ENCODE measurements around the gene HCRTR1. TPM values are rescaled to one million over a fixed set of nuclear protein-coding genes. Genes with fewer than 3 reads are reported as not detected.

HCRTR1 gene
- total RNA-seq, 1 experiment from 2014 or later: not detected

DNA sequence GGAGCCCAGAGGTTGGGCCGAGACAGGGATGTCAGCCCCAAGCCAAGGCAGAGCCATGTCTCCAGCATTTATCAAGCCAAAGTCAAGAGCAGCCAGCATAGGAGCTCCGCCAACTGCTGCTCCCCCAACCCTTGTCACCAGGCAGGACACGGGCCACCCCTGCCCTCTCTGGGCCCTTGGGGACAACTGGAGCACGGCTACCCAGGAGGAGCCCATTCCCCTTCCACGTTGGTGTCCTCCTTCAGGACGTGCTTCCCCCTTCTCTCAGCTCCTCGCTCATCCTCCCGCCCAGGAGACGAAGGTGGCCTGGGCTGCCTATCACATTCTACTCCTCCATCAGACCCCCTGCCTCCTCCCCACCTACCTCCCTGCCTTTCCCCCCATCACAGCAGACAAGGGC is 47.0 kb downstream of the HCRTR1 start:
- Histone ChIP-seq H3K4me1 (ENCODE audit: insufficient read depth, low read length, poor library complexity, severe bottlenecking) (peaks cover 11% of the 10 kb centered on the region), H3K9me3 (ENCODE audit: low read depth, low read length, poor library complexity, severe bottlenecking) (no peaks in the 10 kb centered on the region), H3K36me3 (ENCODE audit: insufficient read depth, low read length, poor library complexity, severe bottlenecking) (no peaks in the 10 kb centered on the region), H3K4me3 (ENCODE audit: low read depth, low read length, poor library complexity, severe bottlenecking) (no peak overlapping the region), H3K27me3 (replicated peaks; ENCODE audit: insufficient read depth, low read depth, low read length, poor library complexity) (no peaks in the 10 kb centered on the region), H3K27ac (ENCODE audit: low read depth, low read length, poor library complexity, severe bottlenecking) (no peak overlapping the region)
- DNase-seq (ENCODE audit: low spot score): no peak
- TF ChIP-seq, protein P1, sequence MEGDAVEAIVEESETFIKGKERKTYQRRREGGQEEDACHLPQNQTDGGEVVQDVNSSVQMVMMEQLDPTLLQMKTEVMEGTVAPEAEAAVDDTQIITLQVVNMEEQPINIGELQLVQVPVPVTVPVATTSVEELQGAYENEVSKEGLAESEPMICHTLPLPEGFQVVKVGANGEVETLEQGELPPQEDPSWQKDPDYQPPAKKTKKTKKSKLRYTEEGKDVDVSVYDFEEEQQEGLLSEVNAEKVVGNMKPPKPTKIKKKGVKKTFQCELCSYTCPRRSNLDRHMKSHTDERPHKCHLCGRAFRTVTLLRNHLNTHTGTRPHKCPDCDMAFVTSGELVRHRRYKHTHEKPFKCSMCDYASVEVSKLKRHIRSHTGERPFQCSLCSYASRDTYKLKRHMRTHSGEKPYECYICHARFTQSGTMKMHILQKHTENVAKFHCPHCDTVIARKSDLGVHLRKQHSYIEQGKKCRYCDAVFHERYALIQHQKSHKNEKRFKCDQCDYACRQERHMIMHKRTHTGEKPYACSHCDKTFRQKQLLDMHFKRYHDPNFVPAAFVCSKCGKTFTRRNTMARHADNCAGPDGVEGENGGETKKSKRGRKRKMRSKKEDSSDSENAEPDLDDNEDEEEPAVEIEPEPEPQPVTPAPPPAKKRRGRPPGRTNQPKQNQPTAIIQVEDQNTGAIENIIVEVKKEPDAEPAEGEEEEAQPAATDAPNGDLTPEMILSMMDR (conservative IDR thresholded peaks at IDR 0.05; ENCODE audit: low read depth, low read length): no peak
- intact Hi-C loops (cut with micrococcal nuclease; ENCODE audit: unreplicated experiment): loop anchor here (1.0 to 5.0 kb wide), 3 partner anchors 81 to 298 kb away; no protein-coding TSS in a partner anchor
- CTCF ChIA-PET: interaction anchor here (1.1 to 2.4 kb wide), 3 partner anchors 81 to 299 kb away, joined by 6 to 23 read pairs (median 20); no protein-coding TSS in a partner anchor
- POLR2A ChIA-PET (ENCODE audit: low non-redundant PET): no interaction called here
- BruUV-seq (replicated peaks): no TSS peak

DNA sequence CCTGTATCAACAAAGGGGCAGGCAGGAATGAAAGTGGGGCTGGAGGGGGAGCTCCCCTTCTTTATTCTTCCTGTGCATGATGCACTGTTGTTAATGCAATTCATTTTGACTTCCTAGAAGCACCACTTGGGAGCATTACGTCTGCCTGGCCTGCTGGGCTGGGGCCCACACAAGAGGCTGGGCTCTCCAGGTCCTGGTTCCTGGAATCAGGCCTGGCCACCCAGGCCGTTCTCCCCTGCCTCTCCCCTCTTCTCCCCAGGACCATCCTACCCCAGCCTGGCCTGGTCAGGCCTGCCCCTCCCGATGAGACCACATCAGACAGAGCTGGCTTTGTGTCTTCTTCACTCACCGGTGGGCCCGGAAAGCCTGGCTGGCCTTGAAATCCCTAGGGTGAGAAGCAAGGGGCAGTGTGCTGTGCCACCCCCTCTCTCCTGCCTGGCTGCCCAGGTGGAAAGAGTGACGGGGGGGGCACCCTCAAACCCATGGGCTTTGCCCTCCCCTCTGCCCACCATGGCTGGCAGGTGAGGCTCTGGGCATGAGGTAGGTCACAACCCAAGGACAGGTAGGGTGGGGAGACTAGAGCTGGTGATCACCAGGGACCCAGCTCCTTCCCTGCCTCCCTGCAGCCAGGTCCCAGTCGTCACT is 47.9 kb downstream of the HCRTR1 start:
- Histone ChIP-seq H3K4me3 (ENCODE audit: low read depth, low read length, poor library complexity, severe bottlenecking) (no peak overlapping the region), H3K36me3 (ENCODE audit: insufficient read depth, low read length, poor library complexity, severe bottlenecking) (no peaks in the 10 kb centered on the region), H3K9me3 (ENCODE audit: low read depth, low read length, poor library complexity, severe bottlenecking) (no peaks in the 10 kb centered on the region), H3K27ac (ENCODE audit: low read depth, low read length, poor library complexity, severe bottlenecking) (no peak overlapping the region), H3K4me1 (ENCODE audit: insufficient read depth, low read length, poor library complexity, severe bottlenecking) (peaks cover 19% of the 10 kb centered on the region), H3K27me3 (replicated peaks; ENCODE audit: insufficient read depth, low read depth, low read length, poor library complexity) (no peaks in the 10 kb centered on the region)
- POLR2A ChIA-PET (ENCODE audit: low non-redundant PET): no interaction called here
- TF ChIP-seq EZH2 (IDR thresholded peaks at IDR 0.05; ENCODE audit: borderline replicate concordance, low read depth, low read length, poor library complexity, severe bottlenecking): no peak
- TF ChIP-seq, protein P1 (conservative IDR thresholded peaks at IDR 0.05; ENCODE audit: low read depth, low read length): no peak
- CTCF ChIA-PET: interaction anchor here (2.3 to 2.4 kb wide), 2 partner anchors 80 to 123 kb away, joined by 20 to 23 read pairs; no protein-coding TSS in a partner anchor
- no TSS peak for BruUV-seq (replicated peaks)
- no peak for DNase-seq (ENCODE audit: low spot score)
- intact Hi-C loops (cut with micrococcal nuclease; ENCODE audit: unreplicated experiment): no loop called here

DNA sequence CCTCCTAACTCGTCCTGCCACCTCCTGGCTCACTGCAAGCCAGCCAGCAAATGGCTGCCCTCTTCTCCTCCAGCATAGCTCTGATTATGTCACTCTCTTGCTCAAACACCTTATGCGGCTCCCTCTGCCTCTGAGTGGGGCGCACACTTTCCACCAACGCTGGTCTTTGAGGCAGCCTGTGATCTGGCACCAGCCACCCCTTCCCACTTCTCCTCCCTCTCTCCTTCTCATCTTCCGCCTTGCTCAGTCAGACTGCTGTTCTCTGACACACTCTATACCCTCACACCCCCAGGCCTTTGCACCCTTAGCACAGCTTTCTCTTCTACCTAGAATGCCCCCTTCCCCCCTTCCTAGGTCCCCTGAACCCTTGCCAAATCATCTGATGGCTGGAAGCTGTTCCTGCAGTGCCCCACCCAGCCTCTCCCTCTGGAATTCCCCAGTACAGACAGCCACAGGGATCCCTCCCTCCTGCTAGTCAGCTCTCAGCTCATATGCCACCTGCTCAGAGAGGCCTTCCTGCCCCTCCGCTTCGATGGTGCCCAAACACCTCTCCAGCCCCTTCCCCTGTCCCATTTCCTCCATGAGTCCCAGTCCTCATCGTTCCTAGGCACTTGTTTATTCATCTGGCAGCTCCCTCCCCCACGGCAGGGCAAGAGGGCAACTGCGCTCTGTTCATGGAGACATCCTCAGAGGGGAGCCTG is 48.9 kb downstream of the HCRTR1 start:
- intact Hi-C loops (cut with micrococcal nuclease; ENCODE audit: unreplicated experiment): loop anchor here (2.0 kb wide), 1 partner anchor 38 kb away; the partner anchor contains the start of gene COL16A1
- H3K27ac ChIP-seq (ENCODE audit: low read depth, low read length, poor library complexity, severe bottlenecking): peak overlapping the region; percentile 22
- peaks cover 24% of the 10 kb centered on the region for H3K4me1 ChIP-seq (ENCODE audit: insufficient read depth, low read length, poor library complexity, severe bottlenecking)
- ChIA-PET CTCF (interaction anchor here (0.7 to 1.0 kb wide), 4 partner anchors 79 to 125 kb away, joined by 3 to 5 read pairs (median 3); no protein-coding TSS in a partner anchor), POLR2A (ENCODE audit: low non-redundant PET) (interaction anchor here (0.6 kb wide), 1 partner anchor 407 kb away, joined by 6 read pairs; the partner anchor contains the start of gene TMEM39B)
- H3K9me3 ChIP-seq (ENCODE audit: low read depth, low read length, poor library complexity, severe bottlenecking): no peaks in the 10 kb centered on the region
- no TSS peak for BruUV-seq (replicated peaks)
- no peak overlapping the region for H3K4me3 ChIP-seq (ENCODE audit: low read depth, low read length, poor library complexity, severe bottlenecking)
- peak; percentile 18 for DNase-seq (ENCODE audit: low spot score)
- TF ChIP-seq EZH2 (IDR thresholded peaks at IDR 0.05; ENCODE audit: borderline replicate concordance, low read depth, low read length, poor library complexity, severe bottlenecking): no peak
- TF ChIP-seq, protein P1 (conservative IDR thresholded peaks at IDR 0.05; ENCODE audit: low read depth, low read length): no peak
- H3K27me3 ChIP-seq (replicated peaks; ENCODE audit: insufficient read depth, low read depth, low read length, poor library complexity): no peaks in the 10 kb centered on the region
- no peaks in the 10 kb centered on the region for H3K36me3 ChIP-seq (ENCODE audit: insufficient read depth, low read length, poor library complexity, severe bottlenecking)

All from A673 (cell line).